Breast epithelium (tissue), 4 donors: ENCODE data around the gene ERF. TPM values are rescaled to one million over a fixed set of nuclear protein-coding genes. Genes with fewer than 3 reads are reported as not detected.
"Not testable (repeated sequence)": the region's sequence is repeated elsewhere in the genome, so short reads cannot be mapped to it uniquely, and the experiment has no call there.

Experiments used
- DNase-seq, 2 donors: peaks; one replicate each; pipeline ENCODE4 v3.0.0-alpha.2; 2019; ENCODE audit warnings: low spot score in 2 of 2
- H3K27ac ChIP-seq, 2 donors: fragments of 200-600 bp; sonication (generic) in 1 of 2; one replicate each; pipeline ENCODE4 v1.5.1; 2016 to 2019; ENCODE audit warnings: mild to moderate bottlenecking in 1 of 2
- H3K27me3 ChIP-seq, 2 donors: fragments of 200-600 bp; sonication (generic) in 1 of 2; one replicate each; pipeline versions ENCODE4 v1.5.1 to v1.6.0; 2017 to 2019; ENCODE audit warnings: control low read depth in 1 of 2, mild to moderate bottlenecking in 1 of 2
- H3K36me3 ChIP-seq: fragments of 200-600 bp; one replicate; pipeline ENCODE4 v1.5.1; 2019
- H3K4me1 ChIP-seq, 2 donors: fragments of 200-600 bp; sonication (generic); one replicate each; pipeline ENCODE4 v1.5.1; 2016 to 2019; ENCODE audit warnings: control low read depth in 1 of 2
- H3K4me3 ChIP-seq, 3 donors: fragments of 200-600 bp; sonication (generic); 1 replicate in 2 of 3; 2 replicates in 1 of 3; pipeline ENCODE4 v1.5.1; 2016 to 2019; ENCODE audit warnings: mild to moderate bottlenecking in 3 of 3, moderate library complexity in 2 of 3
- H3K9me3 ChIP-seq, 2 donors: fragments of 200-600 bp; sonication (generic) in 1 of 2; one replicate each; pipeline ENCODE4 v1.5.1; 2016 to 2019; ENCODE audit warnings: control low read depth in 1 of 2
- POLR2A ChIP-seq: fragments of 450-650 bp; IDR thresholded peaks from one replicate; pipeline ENCODE4 v1.6.1; 2016; ENCODE audit warnings: antibody characterized with exemption, mild to moderate bottlenecking, moderate library complexity
- POLR2AphosphoS5 ChIP-seq, 3 donors: sonication (generic); formaldehyde crosslinking; IDR thresholded peaks; one replicate each; pipeline ENCODE4 v1.6.1; 2017; ENCODE audit warnings: antibody characterized with exemption in 3 of 3
- intact Hi-C: fragments of 100-400 bp; cut with DNase I; formaldehyde crosslinking; loops from one replicate; pipeline ENCODE4 v1.15.1; 2023; ENCODE audit warnings: low total_unique reads
- total RNA-seq, 3 donors: library from RNA; depleted of rRNA; stranded (reverse); fragments of >200 nt; gene quantifications; one replicate each; pipeline ENCODE4 v1.1.0, GENCODE V29; 2016
- TF ChIP-seq, protein P1 (sequence below), 3 donors: fragments of 450-650 bp; IDR thresholded peaks; one replicate each; pipeline ENCODE4 v1.5.1; 2016 to 2017; ENCODE audit warnings: antibody characterized with exemption in 3 of 3, mild to moderate bottlenecking in 3 of 3, moderate library complexity in 3 of 3

ERF gene
- total RNA-seq, 3 donors from 2014 or later, result 11.4 to 38.6 (median 24.3) TPM

- Histone ChIP-seq H3K4me3 (peak within 1 kb of the TSS; percentile 64 to 76 (median 68)), H3K36me3 (no peaks in the 10 kb centered on the region), H3K27me3 (no peaks in the 10 kb centered on the region), H3K9me3 (no peaks in the 10 kb centered on the region), H3K4me1 (peaks cover 13% of the 10 kb centered on the region in 2 donors), H3K27ac (peak within 1 kb of the TSS; percentile 98 to 100)
- intact Hi-C loops, result no loop called here
- DNase-seq, result peak; percentile 99 to 100
- TF ChIP-seq POLR2AphosphoS5 (IDR thresholded peaks at IDR 0.05) (no peak), POLR2A (no peak)
- TF ChIP-seq, protein P1, sequence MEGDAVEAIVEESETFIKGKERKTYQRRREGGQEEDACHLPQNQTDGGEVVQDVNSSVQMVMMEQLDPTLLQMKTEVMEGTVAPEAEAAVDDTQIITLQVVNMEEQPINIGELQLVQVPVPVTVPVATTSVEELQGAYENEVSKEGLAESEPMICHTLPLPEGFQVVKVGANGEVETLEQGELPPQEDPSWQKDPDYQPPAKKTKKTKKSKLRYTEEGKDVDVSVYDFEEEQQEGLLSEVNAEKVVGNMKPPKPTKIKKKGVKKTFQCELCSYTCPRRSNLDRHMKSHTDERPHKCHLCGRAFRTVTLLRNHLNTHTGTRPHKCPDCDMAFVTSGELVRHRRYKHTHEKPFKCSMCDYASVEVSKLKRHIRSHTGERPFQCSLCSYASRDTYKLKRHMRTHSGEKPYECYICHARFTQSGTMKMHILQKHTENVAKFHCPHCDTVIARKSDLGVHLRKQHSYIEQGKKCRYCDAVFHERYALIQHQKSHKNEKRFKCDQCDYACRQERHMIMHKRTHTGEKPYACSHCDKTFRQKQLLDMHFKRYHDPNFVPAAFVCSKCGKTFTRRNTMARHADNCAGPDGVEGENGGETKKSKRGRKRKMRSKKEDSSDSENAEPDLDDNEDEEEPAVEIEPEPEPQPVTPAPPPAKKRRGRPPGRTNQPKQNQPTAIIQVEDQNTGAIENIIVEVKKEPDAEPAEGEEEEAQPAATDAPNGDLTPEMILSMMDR (IDR thresholded peaks at IDR 0.05), result no peak
Measured at GRCh38 chr19:42268704-42269477, 14.0 kb upstream of the ERF start, which contains the start of gene CIC. CIC (plus strand) TSS chr19:42269252; CDS start chr19:42271784, 2,532 bp downstream.

DNA sequence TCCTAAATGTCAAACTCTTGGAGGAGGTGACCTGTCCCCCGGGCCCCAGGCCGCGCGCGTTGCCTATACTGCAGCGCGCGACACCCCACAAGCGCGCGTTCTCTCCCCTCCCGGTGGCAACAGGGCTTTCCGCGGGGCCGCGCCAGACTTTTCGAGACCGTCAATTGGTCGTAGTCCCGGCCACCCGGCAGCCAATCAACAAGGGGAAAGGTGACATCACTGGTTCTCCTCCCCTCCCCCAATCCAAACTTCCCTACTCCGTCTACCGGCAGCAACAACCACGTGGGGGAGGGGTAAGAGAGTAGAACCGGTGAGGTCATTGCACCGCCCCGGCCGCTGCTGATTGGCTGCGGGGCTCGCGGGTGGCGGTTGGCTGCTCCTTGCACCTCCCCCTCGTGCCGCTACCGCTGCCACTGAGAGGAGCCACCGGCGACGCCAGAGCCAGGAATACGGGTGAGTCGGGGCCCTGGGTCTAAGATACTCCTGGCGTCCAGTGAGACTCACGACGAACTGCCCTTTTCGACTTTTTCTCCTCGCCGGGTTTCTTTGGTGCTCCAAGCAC, 13.3 kb upstream of the ERF start:
- intact Hi-C loops, result no loop called here
- H3K4me3 ChIP-seq, result peak overlapping the region; percentile 64 to 70 (median 68)
- H3K9me3 ChIP-seq, result no peaks in the 10 kb centered on the region
- H3K36me3 ChIP-seq, result no peaks in the 10 kb centered on the region
- DNase-seq, result peak; percentile 99 to 100
- TF ChIP-seq POLR2AphosphoS5 (IDR thresholded peaks at IDR 0.05) (peak; percentile 91 to 96 (median 92)), POLR2A (peak; percentile 72)
- TF ChIP-seq, protein P1 (IDR thresholded peaks at IDR 0.05), result peak; percentile 8 to 21 (median 17)
- peak overlapping the region; percentile 97 to 100 for H3K27ac ChIP-seq
- H3K27me3 ChIP-seq, result no peaks in the 10 kb centered on the region
- peaks cover 13% of the 10 kb centered on the region in 2 donors for H3K4me1 ChIP-seq

DNA sequence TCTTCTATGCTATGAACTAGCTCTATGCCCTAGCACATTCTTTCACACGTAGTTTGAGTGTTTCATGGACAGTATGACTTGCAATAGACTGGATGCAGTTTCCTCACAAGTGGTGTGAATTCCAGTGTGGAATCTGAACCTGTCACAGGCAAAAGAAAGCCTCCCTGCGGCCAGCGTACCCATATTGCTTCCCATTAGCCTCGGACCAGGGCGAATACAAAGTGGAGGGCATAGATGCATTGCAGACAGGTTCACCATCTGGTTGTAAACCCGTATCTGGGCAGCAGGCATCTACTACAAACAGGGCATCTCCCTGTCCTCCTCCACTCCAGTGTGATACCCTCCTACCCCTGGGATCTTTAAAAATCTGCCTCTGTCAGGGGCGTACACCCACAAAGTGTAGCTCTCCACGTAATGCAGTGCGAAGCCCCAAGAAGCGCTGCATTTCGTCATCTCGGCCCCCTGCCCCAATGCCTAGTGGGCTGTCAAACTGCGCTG, 12.8 kb upstream of the ERF start:
- Histone ChIP-seq H3K36me3 (no peaks in the 10 kb centered on the region), H3K9me3 (no peaks in the 10 kb centered on the region), H3K4me1 (peaks cover 13% of the 10 kb centered on the region in 2 donors), H3K27me3 (no peaks in the 10 kb centered on the region), H3K27ac (peak overlapping the region; percentile 97 to 100), H3K4me3 (peak overlapping the region; percentile 64 to 70 (median 68))
- TF ChIP-seq, protein P1 (IDR thresholded peaks at IDR 0.05), result peak in 1 of 3 donors; percentile 30
- TF ChIP-seq POLR2AphosphoS5 (IDR thresholded peaks at IDR 0.05) (no peak), POLR2A (no peak)
- intact Hi-C loops, result no loop called here
- peak in 1 of 2 donors; percentile 36 for DNase-seq

DNA sequence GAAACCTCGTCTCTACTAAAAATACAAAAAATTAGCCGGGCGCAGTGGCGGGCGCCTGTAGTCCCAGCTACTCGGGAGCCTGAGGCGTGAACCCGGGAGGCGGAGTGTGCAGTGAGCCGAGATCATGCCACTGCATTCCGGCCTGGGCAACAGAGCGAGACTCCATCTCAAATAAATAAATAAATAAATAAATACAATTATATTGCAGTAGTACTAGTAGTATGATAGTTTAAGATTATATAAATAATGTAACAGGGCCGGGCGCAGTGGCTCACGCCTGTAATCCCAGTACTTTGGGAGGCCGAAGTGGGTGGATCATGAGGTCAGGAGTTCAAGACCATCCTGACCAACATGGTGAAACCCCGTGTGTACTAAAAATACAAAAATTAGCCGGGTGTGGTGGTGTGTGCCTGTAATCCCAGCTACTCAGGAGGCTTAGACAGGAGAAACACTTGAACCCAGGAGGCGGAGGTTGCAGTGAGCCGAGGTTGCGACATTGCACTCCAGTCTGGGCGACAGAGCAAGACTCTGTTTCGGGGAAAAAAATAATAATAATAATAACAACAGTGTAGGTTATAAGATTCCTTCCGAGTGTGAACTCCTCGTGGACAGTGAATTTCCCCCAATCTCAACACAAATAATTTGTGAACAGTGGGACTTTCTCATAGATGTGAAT, 12.1 kb upstream of the ERF start:
- H3K9me3 ChIP-seq, intact Hi-C loops, H3K27me3 ChIP-seq, DNase-seq, H3K36me3 ChIP-seq, H3K4me3 ChIP-seq: not testable (repeated sequence)
- Histone ChIP-seq H3K4me1 (peaks cover 13% of the 10 kb centered on the region in 2 donors), H3K27ac (peak overlapping the region in 1 of 2 donors; percentile 100)

DNA sequence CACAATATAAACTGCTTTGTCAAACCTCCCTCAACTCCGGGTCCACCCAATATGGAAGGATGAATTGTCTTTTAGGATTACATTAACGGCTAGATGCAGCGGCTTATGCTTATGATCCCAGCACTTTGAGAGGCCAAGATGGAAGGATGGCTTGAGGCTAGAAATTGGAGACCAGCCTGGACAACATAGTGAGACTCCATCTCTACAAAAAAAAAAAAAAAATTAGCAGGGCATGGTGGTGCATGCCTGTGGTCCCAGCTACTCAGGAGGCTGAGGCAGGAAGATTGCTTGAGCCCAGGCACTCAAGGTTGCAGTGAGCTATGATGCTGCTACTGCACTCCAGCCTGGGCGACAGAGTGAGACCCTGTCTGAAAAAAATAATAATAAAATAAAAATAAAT, 11.2 kb upstream of the ERF start:
- peaks cover 7 to 11% of the 10 kb centered on the region in 2 donors for H3K4me1 ChIP-seq
- H3K27me3 ChIP-seq, DNase-seq, H3K27ac ChIP-seq, H3K4me3 ChIP-seq, H3K36me3 ChIP-seq, H3K9me3 ChIP-seq, intact Hi-C loops: not testable (repeated sequence)
